Measurements from ENCODE around the gene LSS.

- no peak for TF ChIP-seq CTCF (IDR thresholded peaks at IDR 0.05)
- TF ChIP-seq POLR2A (IDR thresholded peaks at IDR 0.05): peak in 1 of 2 donors; percentile 55
Observed at GRCh38 chr21:46228345-46229051, at the start of gene LSS.

Data from Peyer's patch (tissue), 4 donors.